ENCODE measurements around the gene SULT1A3.
"Not testable (repeated sequence)": the region's sequence is repeated elsewhere in the genome, so short reads cannot be mapped to it uniquely, and the experiment has no call there.

SULT1A3 gene

DNA sequence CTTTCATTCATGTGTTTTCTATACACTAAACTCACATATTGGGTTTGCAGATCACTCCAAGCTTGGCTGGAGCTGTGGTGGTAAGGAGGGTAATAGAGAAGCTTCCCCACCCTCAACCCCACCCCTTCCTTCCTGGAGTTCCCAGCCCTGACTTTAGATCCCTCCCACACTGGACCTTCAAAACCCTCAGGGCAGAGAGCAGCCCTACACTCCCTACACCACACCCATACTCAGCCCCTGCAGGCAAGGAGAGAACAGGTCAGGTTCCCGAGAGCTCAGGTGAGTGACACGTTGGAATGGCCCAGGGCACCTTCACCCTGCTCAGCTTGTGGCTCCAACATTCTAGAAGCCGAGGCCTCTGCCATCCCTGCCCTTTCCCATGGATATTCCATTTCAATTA lies at the start of gene SULT1A3:
TSS of gene SULT1A3 (plus strand) at position 207 of the 400 bp plus-strand sequence. CDS start 1,474 bp downstream, outside the sequence.
- not testable (repeated sequence) for DNase-seq

DNA sequence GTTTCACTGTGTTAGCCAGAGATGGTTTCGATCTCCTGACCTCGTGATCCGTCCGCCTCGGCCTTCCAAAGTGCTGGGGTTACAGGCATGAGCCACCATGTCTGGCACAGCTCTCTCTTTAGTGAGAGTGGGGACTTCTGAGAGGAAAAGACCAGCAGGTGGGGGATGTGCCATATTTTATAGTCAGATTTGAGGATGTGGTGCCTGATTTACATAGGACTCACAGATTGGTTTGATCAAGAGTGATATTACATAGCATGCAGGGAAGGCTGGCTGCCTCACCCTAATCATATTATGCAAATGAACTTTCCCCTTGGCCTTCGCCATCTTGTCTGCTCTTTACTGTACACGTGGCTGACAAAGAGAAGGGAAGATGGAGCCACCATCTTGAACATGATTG lies 48.0 kb upstream of the SULT1A3 start:
- peak; percentile 5 for DNase-seq

DNA sequence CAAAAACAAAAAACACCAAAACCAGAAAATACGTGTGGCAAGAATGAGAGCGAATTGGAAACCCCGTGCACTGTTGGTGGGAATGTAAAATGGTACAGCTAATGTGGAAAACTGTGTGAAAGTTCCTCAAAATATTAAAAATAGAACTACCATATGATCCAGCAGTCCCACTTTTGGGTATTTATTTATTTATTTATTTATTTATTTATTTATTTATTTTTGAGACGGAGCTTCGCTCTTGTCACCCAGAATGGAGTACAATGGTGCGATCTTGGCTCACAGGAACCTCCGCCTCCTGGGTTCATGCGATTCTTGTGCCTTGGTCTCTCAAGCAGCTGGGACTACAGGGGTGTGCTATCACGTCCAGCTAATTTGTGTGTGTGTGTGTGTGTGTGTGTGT lies 46.5 kb upstream of the SULT1A3 start:
- no peak for DNase-seq

DNA sequence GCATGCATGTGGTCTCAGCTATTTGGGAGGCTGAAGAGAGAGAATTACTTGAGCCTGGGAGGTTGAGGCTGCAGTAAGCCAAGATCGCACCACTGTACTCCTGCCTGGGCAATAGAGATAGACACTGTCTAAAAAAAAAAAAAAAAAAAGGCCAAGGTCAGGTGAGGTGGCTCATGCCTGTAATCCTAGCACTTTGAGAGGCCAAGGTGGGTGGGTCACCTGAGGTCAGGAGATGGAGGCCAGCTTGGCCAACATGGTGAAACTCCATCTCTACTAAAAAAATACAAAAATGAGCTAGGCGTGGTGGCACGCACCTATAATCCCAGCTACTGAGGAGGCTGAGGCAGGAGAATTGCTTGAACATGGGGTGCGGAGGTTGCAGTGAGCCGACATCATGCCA lies 43.9 kb upstream of the SULT1A3 start:
- DNase-seq: no peak

DNA sequence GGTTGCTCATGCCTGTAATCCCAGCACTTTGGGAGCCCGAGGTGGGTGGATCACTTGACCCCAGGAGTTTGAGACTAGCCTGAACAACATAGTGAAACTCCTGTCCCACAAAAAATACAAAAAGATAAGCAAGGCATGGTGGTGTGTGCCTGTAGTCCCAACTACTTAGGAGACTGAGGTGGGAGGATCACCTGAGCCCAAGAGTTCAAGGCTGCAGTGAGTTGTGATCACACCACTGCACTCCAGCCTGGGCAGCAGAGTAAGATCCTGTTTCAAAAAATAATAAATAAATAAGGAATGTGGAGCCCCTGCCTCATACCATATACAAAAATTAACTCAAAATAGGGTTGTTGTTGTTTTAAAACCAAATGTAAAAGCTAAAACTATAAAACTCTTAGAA lies 41.8 kb upstream of the SULT1A3 start:
- no peak for DNase-seq

DNA sequence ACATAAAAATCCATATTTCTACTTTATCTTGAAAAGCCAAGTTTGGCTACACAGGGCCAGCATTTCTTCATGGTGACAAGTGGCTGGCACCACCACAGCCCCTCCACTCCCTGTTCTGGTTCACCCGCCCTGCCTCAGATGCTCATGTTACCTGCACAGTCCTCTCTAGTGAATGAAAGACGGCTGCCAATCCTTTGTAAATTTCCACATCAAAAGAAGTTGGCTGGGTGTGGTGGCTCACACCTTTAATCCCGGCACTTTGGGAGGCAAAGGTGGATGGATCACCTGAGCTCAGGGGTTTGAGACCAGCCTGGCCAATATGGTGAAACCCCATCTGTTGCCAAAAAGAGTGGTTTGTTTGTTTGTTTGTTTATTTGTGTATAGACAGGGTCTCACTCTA lies 35.5 kb upstream of the SULT1A3 start:
- no peak for DNase-seq

DNA sequence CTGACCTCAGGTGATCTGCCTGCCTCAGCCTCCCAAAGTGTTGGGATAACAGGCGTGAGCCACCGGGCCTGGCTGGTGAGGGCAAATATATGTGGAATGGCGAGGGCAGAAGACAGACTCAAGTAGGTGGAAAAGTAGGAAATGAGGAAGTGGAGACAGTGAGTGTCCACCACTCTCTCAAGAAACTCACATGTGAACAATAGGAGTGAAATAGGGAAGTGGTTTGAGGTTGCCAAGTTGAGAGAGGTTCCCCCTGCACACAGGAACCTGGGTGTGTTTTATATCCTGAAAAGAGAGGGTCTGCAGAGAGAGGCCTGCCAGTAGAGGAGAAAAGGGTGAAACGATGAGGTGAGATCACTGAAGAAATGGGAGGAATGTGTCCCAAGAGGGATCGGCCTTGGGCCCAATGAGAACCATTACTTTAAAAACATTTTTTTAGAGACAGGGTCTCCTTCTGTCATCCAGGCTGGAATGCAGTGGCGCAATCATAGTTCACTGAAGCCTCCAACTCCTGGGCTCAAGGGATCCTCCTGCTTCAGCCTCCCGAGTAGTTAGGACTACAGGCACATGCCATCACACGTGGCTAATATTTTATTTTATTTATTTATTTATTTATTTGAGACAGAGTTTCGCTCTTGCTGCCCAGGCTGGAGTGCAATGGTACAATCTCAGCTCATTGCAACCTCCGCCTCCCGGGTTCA lies 32.7 kb upstream of the SULT1A3 start:
- DNase-seq: no peak

DNA sequence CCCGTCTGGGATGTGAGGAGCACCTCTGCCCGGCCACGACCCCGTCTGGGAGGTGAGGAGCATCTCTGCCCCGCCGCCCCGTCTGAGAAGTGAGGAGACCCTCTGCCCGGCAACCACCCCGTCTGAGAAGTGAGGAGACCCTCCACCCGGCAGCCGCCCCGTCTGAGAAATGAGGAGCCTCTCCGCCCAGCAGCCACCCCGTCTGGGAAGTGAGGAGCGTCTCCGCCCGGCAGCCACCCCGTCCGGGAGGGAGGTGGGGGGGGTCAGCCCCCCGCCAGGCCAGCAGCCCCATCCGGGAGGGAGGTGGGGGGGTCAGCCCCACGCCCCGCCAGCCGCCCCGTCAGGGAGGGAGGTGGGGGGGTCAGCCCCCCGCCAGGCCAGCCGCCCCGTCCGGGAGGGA lies 30.3 kb upstream of the SULT1A3 start:
- DNase-seq: not testable (repeated sequence)

DNA sequence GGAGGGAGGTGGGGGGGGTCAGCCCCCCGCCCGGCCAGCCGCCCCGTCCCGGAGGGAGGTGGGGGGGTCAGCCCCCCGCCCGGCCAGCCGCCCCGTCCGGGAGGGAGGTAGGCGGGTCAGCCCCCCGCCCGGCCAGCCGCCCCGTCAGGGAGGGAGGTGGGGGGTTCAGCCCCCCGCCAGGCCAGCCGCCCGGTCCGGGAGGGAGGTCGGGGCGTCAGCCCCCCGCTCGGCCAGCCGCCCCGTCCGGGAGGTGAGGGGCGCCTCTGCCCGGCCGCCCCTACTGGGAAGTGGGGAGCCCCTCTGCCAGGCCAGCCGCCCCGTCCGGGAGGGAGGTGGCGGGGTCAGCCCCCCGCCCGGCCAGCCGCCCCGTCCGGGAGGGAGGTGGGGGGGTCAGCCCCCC lies 29.6 kb upstream of the SULT1A3 start:
- DNase-seq: not testable (repeated sequence)

DNA sequence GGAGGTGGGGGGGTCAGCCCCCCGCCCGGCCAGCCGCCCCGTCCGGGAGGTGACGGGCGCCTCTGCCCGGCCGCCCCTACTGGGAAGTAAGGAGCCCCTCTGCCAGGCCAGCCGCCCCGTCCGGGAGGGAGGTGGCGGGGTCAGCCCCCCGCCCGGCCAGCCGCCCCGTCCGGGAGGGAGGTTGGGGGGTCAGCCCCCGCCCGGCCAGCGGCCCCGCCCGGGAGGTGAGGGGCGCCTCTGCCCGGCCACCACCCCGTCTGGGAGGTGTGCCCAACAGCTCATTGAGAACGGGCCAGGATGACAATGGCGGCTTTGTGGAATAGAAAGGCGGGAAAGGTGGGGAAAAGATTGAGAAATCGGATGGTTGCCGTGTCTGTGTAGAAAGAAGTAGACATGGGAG lies 28.9 kb upstream of the SULT1A3 start:
- not testable (repeated sequence) for DNase-seq

DNA sequence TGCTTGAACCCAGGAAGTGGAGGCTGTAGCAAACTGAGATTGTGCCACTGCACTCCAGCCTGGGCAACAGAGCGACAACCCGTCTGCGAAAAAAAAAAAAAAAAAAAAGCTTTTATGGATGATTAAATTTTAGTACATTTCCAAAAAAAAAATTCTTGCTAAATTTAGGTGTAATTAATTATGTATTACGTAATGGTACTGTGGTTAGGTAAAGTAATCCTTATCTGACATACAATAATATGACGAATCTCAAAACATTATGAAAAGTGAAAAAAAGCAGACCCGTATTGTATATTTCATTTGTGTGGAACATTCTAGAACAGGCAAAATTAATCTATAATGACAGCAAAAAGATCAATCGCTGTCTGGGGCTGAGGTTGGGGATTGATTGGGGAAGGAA lies 26.0 kb upstream of the SULT1A3 start:
- no peak for DNase-seq

DNA sequence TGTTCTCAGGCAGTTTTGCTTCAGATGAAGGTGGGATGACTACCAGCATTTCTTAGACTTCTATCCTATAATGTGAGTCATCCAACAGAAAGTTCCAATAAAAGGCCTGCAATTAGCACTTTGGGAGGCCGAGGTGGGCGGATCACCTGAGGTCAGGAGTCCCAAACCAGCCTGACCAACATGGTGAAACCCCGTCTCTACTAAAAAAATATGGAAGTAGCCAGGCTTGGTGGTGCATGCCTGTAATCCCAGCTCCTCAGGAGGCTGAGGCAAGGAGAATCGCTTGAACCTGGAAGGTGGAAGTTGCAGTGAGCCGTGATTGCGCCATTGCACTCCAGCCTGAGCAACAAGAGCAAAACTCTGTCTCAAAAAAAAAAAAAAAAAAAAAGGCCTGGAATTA lies 22.2 kb upstream of the SULT1A3 start:
- not testable (repeated sequence) for DNase-seq

DNA sequence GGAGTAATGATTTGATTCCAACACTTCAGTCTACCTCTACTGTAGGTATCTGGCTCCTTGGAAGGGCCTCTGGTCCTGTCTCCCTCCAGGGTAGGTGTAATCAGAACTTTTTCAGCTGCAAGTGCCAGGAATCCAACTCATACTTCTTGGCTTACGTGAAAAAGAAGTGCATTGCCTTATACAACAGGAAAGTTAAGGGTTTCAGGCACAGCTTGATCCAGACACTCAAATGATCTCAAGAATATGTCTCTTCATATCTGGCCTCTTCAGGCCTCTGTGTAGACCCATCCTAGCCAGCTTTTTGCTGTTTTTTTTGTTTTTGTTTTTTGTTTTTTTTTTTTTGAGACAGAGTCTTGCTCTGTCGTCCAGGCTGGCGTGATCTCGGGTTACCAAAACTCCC lies 19.9 kb upstream of the SULT1A3 start:
- no peak for DNase-seq

DNA sequence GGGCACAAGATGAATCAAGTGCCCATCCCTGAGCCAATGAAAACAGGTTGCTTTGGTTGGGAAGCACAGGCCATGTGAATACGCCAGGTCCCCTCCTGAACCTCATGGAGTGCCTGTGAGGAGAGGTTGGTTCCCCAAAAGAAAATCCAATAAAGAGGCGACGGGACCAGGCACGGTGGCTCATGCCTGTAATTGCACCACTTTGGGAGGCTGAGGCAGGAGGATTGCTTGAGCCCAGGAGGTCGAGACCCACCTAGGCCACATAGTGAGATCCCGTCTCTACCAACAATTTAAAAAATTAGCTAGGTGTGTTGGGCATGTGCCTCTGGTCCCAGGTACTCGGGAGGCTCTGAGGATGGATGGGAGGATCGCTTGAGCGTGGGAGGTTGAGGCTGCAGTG lies 19.1 kb upstream of the SULT1A3 start:
- no peak for DNase-seq

DNA sequence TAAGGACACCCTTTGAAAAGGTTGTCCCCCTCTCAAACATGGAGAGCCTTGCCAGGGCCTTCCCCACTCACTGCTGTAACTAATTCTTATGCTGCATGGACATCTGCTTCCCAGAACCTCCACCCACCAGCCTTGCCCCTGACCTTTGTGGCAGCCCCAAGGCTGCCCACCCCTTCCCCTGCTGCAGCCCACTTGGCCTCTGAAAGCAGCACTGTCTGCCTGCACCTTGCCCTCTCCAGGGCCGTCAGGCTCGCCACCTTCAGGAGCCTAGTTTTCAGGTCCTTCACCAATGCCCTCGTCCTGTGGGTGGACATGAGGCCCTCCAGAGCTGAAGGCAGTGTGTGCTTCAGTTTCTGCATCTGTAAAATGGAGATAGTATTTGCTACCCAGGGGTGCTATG lies 18.3 kb upstream of the SULT1A3 start:
- DNase-seq: no peak

DNA sequence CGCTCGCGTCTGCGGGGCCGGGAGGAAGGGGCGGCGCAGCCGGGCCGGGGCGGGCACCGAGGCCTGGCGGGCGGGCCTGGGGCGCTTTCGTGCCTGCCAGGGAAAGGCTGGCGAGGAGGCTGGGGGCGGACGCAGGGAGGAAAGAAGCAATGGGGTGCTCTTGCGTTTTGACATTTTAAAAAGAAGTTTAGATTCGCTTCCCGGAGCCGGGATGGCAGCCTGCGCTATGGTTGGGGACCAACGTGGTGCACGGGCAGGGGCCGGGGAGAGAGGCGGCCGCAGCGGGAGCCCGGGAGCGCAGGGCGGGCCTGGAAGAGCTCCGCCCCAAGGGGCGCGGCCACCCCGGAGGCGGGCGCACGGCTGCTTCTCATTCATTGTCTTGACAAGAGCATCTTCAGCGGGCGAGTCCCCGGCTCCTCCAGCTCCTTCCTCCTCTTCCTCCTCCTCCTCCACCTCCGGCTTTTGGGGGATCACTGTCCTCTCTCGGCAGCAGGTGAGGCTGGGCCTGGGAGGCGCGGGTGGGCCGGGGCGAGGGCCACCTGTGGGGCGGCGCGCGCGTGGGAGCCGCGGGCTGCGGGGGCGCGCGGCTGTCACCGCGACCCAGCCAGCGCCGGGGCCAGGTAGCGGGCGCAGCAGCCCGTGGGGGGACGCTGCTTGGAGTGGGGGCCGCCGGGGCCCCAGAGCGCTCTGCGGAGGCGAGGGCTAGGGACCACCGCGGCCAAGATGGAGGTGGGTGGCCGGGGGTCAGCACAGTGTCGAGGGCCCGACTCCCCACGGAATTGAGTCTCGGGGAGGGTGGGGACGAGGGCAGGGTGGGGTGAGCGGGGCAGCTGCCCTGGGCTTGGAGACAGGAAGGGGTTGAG lies 15.6 kb upstream of the SULT1A3 start, which contains the start of gene CORO1A:
TSS of gene CORO1A (plus strand) at position 370 of the 863 bp plus-strand sequence. CDS start 1,608 bp downstream, outside the sequence.
- peak; percentile 42 for DNase-seq

DNA sequence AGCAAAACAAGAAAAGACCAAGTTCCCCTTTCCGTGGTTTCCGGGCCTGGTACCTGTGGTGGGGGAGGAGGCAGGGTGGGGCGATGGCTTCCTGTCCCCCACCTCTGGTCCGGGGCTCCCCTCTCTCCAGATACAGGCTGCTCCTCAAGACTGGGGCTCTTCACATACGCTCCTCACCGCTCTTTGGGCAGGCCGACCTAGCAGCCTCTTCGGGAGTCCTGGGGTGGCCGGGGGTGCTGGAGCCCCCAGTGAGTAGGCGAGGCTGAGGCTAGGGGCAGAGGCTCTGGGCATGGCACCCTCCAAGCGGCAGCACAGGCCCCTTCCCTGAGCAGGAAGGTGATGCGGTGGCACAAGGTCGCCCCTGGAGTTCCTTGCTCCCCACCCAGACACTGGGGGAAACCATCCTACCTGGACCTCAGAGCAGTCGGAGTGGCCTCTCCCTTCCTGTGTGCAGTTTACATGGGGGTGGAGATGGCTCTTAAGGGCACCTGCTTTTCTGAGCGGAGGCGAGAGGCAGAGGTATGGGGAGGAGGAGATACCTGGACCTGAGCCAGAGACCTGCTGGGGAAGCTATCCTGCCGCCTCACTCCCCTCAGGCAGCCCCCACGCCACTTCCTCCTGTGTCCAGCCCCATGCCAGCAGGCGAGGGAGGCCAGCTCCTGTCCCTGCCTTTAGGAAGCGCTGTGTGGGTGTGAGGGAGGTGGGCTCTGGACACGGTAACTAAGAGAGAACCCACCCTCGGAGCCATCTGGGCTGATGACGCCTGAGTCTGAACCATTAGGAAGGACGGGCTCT lies 14.8 kb upstream of the SULT1A3 start:
- no peak for DNase-seq

DNA sequence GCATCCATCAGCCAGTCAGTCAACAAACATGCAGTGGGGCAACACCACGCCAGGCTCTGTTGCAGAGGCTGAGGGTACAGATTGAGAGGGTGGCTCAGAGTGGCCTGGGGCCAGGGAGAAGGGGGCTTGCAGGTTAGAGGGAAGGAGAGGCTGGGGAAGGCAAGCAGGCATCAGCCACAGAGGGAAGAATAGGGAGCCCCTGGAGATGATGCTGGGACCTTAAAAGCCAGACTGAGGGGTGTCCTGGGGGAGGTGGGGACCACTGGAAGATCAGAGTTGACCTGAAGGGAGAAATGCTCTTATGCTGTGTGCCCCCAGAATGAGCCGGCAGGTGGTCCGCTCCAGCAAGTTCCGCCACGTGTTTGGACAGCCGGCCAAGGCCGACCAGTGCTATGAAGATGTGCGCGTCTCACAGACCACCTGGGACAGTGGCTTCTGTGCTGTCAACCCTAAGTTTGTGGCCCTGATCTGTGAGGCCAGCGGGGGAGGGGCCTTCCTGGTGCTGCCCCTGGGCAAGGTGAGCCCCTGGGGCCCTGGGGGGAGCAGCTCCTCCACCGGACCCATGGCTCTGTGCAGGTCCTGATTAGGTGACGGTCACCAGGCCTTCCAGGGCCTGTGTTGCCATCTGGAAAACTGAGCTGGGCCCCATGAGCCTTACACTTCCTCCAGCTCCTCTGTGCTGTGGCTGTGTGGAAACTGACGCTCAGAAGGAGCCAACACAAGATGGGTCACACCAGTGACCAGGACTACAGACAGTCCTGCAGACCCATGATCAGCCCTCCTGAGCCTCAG lies 14.0 kb upstream of the SULT1A3 start:
- DNase-seq: no peak

DNA sequence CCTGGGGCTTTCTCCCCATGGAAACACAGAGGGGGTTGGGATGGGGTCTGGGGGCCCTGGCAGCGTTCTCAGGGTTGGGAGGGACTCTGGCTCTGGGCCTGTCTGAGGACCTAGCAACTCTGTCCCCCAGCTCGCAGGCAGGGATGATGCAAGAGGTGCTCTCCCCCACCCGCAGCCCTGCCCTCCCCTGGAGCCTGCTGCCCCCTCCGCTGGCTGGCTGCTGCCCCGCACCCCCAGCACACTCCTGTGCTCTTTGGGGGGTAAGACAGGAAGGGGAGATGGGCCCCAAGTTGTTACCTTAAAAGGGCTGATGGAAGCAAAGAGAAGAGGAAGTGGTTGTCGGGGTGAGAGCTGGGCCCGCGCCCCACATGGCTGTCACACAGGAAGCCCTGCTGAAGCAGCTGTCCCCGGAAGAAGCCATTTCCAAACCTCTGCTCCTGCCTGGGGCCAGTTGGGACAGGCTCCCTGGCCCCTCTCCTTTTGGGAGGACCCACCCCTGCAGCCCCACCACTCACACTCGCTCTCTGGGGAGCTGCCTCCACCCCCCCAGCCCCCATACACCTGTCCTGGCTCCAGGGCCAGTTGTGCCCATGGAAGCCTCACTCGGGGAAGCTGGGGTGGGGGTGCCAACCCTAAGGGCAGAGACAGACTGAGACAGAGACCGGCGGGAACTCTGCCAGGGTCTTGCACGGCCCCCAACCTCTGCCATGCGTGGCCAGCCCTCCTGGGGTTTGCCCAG lies 13.2 kb upstream of the SULT1A3 start:
- DNase-seq: no peak

DNA sequence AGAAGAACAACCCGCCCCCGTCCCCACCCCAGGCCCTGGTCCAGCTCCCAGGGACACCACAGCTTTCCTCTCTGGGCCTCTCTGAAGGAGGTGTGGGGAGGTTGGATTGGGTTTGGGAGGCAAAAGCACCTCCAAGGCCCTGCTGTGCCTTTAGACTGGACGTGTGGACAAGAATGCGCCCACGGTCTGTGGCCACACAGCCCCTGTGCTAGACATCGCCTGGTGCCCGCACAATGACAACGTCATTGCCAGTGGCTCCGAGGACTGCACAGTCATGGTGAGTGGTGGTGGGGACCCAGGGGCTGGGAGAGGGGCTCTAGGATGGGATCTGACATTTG lies 12.6 kb upstream of the SULT1A3 start:
- DNase-seq: no peak

DNA sequence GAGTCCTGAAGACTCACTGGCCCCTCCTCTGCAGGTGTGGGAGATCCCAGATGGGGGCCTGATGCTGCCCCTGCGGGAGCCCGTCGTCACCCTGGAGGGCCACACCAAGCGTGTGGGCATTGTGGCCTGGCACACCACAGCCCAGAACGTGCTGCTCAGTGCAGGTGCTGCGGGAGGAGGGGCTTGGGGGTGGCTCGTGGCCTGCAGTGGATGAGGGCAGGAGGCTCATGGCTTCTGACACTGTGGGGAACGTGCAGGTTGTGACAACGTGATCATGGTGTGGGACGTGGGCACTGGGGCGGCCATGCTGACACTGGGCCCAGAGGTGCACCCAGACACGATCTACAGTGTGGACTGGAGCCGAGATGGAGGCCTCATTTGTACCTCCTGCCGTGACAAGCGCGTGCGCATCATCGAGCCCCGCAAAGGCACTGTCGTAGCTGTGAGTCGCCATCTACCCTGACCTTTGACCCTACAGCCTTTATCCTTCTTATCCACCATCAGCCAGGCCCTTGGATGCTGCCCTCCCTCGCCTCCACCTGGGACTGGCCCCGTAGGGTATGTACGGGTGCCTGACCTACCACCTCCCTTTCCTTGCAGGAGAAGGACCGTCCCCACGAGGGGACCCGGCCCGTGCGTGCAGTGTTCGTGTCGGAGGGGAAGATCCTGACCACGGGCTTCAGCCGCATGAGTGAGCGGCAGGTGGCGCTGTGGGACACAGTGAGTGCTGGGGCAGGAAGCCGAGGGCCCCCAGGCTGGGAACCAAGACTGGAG lies 12.1 kb upstream of the SULT1A3 start:
- DNase-seq: no peak

Measured in NCI-H526 treated with DMSO at 0.1 percent for 48 hours (cell line).